GM18520 (cell line): Measurements from ENCODE around the gene RTL1.

ENCODE experiments used
- ATAC-seq: cut with Tn5 transposase; IDR thresholded peaks from one replicate; pipeline ENCODE4 v1.9.1; 2021; ENCODE audit not compliant: unreplicated experiment

Gene RTL1

DNA sequence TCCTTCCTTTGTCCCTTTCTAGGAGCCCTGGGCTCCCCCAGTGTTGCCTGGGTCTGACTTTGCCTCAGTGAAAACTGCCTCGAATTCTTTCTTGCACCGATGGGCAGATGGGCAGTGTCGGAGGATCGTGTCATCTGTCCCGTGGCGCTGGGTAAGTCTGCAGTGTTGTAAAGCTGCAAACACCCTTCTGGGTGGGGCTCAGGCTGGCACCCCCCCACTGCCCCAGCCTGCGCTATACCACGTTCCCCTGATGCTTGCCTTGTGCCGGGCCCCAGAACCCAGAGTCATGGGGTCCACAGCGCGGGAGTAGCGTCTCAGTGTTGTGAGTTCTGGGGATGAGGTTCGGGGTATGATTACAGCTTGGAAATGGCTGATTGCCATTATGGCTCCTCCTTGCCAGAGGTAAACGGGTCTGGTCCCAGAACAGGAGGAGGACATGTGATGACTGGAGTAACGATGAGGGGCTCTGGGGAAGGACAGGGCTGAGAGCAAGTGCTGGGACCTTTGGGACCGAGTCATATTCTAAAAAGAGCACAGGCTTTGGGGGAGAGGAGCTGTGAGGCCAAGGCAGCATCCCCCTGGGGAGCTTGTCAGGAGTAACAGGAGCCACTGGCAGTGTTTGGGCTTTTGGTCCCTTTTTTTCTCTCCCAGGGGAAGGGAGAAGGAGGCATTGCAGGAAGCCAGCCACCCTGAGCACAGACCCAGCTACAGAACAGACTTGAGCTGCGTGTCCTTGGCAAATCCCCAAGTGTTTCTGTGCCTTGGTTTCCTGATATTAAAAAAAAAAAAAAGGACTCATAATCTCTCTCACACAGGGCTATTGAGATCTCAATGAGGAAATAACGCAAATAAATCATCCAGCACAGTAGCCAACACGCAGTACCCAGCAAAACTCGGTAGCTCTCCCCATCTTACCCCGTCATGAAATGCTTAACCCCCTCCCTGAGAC lies 4.3 kb downstream of the RTL1 start:
- no peak for ATAC-seq

DNA sequence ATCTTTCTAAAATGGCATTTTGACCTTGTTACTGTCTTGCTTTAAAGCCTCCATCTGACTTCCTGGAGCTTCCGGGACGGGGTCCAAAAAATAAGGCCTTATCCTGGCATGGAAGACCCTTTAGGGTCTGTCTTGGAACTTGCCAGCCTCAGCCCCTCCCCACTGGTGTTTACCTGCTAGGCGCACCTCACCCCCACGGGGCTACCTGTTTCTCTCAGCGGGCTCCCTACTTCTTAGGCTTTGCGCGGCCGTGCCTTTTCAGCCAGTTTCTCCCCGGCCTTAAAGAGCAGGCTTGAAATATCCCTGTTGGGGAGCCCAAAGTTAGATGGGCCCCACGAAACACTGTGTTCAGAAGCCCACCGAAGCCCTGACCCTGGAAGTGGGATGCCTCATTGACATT lies 5.1 kb downstream of the RTL1 start:
- ATAC-seq = no peak

DNA sequence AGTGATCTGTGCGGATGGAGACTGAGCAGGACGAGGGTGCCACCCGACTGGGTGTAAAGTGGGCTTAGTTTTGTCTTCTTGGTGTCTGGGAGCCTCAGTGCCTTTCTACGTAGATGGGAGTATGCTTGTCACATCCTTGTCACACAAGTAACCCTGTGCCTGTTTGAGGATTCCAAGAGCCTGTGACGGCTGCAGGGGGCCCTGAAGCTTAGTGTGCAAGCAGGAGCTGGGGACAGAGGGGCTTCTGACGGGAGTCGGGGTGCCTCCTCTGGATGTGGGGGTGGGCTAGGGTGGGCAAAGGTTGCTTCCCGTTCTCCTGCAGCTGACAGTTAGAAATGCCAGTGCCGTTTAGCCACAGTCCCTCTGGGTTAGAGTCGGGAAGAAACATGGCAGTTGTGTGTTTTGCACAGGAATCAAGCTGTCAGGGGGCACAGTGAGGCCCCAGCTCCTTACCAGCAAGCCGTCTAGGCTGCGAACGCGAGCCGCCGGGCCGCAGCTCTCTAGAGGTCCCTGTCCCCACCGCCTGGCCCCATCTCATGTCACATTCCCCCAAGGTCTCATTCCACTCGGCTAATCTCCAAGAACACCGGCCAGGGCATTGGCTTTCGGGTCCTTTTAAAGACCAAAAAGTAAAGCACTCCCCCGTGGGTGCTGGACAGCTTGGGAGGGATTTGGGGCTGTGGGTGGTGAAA lies 7.0 kb downstream of the RTL1 start:
- ATAC-seq = no peak

DNA sequence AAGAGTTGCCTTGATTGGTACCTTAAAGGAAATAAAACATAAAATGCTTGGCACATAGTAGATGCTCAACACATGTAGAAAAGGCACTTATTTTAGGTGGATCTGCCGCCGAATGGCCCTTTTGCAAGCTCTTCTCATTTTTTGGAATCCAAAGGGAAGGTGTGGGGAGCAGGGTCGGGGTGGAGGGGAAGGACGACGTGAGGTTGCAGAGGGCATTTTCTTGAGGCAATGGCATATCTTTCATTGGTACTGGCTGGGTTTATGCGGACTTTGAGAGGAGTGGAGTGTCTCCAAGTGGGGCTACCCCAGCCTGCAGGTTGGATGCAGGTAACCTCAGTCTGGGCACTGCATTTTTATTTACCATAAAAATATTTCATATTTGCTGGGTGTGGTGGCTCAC lies 8.1 kb downstream of the RTL1 start:
- ATAC-seq = no peak

DNA sequence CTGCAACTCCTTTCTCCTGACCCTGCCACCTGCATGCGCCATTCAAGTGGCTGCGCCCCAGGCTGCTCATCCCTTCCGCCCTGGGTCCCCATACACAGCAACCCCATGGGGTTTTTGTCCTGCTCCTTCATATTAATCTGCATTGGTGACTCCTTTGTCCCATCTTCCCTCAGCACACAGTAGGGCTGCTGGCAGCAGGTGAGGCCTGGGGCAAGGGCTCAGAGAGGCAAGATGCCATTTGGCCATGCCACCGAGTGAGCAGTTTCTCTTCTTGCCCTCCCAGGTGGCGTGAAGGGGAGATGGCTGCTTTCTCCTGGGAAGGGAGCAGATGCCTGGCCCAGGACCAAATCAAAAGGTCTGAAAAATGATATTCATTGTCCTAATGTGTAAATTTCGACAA lies 9.1 kb downstream of the RTL1 start:
- ATAC-seq = no peak

DNA sequence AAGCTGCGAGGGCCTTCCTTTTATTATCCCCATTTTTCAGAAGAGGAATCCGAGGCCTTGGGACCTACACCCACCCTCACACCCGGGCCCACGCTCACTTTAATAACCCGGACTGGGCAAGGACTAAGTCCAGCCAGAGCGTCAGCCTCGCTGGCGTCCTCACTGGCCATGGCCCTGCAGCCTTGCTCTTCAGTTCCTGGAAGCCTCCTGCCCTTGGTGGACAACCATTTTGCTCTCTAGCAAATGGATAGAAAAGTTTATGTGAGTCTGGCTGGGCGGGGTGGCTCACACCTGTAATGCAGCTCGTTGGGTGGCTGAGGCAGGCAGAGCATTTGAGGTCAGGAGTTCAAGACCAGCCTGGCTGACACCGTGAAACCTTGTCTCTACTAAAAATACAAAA lies 9.8 kb downstream of the RTL1 start:
- ATAC-seq = no peak

DNA sequence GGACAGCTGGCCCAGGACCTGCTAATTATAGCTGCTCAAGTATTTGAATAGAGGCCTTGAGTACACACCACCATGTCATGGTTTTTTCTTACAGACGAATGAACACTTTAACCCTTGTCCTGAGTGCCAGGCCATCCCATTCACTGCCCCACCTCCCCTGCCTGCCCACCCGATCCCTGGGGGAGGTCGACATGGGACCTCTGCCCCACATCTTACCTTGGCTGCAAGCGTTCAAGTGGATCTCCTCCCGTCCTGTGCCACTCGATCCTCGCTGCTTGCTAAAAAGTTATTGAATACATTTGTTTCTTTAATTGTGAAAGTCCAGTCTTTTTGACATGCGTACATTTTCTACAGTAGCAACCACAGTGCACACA lies 10.3 kb downstream of the RTL1 start:
- no peak for ATAC-seq

DNA sequence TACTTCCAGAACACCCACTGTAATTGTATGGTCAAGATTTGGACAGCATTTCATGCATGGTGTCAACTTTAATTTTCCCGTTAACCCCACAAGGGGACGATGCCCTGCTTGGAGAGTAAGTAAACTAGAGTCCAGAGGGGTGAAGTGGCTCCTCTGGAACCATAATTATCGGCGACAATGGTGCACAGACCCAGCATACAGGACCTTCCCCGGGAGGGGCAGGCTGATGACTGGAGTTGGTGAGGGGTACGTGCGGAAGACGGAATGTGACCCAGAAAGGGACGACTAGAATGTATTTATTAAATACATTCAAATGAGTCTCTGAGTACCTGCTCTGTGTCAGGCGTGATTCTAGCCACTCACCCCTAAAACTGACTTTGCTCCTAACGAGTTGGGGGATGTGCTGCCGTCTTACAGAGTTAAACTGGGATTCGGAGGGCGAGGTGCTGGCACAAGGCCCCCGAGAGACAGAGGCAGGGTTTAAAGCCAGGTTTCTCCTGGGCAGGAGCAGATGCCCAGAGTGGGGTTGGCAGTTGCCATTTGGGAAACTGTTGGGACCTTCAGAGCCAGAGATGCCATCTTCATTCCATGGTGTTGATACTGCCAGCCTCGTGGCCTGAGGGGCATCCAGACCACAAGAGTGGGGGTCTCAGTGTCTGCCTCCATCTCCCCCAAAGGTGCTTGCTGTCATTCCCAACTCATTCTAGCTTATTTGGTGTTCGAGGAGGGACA lies 10.9 kb downstream of the RTL1 start:
- ATAC-seq = no peak

DNA sequence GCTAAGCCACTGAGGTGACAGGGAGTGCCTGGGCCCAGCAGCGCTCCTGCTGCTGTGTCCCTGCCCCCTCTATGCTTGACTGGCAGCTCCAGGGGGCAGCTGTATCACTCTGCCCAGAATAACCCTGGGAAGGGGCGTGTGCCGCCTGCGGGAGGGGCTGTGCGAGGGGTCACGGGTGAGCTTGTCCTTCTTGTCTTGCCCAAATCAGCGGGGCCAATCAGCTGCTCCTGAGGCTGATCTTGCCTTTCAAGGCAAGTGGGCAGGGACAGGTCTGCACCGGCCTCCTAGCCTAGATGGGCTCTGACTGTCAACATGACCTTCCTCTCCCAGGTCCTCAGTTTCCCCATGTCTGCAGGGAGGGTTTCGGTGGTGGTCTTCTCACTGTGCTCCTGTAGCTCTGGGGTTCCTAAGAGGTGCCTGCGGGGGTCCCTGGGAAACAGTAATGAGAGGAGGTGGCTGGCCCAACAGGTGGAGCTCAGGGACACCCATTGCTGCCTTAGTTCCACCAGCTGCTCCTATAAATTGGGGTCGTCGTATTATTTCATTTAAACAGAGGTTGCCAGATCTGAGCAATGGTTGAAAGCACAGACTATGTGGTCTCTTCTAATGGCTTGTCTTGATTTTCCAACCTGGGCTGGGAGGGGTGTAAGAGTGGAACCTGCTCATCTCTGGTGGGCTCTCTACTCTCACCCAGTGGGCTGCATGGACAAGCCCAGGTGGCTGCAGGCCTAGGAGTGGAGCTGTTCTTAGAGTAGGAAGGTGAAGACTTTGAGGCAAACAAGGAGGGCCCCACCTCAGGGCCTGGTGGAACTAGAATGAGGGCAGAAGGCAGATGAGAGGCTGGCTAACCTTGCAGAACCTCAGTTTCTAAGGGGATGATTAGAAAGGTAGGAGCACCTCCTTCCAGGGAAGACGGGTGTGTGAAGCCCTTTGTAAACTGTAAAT lies 11.7 kb downstream of the RTL1 start:
- no peak for ATAC-seq

DNA sequence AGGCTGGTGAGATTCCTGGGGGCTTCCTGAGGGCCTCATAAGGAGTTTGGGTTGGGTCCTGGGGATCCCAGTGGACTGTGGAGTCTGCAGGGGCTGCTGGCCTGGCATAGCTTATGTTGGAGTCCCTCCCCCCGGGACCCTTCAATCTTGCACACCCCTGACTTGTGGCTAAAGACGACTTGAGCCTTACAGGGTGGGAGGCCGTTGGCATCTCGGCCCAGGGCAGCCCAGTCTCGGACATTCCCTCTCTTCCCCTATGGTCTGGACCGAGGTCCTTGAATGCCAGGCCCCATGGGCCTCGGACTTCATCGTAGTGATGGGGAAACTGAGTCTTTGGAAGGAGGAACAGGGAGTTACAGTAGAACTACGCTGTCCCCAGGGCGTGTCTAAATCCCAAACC lies 12.5 kb downstream of the RTL1 start:
- no peak for ATAC-seq

DNA sequence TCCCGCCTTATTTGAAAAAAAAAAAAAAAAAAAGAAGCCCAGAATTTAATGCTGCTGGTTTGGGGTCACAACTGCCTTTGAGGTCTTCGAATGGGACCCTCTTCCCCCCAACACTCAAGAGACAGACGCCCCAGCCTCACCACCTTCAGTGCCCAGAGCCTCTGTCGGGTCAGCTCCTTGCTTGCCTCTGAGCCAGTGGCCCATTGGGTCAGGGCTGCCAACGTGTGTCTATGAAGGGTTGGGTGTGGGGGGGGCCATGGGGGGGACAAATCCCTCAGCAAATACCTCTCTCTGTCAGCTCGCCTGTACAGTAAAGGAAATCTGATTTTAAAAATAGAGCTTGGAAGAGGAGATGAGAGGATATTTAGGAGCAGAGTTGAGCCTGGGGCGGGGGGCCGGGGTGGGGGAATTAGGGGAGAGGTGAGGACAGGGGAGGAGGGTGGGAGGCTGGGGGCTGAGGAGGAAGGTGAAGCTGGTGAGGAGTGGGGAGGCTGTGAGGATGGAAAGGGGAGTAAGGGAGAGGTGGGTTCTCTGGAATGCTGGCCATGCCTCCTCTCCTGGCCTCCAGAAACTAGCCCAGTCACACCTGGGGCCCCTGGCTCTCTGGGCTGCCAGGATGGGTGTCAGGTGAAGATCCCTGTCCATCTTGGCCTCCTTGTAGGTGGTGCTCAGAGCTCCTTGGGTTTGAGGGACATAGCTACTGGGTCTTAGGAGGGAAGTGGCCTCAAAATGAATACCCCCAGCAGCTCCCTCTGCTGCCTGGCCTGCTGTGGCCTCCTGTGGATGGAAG lies 13.3 kb downstream of the RTL1 start:
- ATAC-seq = no peak

DNA sequence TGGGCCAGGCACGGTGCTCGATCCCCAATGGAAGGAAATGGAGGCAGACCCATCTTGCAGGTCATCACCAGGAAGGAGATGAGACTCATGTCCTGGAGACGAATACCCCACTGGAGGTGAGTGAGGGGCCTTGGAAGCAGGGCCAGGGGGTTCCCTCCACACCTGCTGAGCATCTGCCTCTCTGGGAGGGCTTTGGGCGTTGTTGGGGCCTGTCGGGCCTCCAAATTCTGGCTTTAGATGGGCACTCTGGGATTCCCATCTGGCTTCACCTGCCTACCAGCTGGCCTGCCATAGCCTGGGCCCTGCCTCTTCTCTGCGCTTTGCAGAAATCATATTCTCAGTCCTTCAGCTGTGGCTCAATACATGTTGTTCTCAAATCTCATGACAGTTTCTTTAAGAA lies 13.9 kb downstream of the RTL1 start:
- no peak for ATAC-seq

DNA sequence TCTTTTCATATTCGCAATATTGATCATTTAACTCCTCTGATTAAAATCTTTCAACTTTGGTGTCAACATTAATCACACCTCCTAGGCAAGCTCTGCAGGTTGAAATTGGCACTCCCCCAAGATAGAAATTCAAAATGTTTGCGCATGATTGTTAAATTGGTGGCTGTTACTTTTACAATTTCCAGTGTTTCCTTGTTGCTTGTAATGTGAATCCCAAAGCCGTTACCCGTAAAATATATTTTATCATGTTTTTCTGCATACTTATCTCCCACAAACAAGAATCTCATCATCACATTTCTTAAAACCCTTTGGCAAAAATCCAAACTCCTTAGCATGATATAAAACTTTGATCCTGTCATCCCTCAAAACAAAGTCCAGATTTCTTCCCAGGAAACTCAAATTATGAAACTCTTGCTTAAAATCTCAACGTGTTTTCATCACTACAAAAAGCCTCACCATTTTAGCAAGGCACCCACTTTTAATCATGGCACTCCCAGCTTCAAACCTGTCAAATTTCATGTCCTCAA lies 14.7 kb downstream of the RTL1 start:
- no peak for ATAC-seq

DNA sequence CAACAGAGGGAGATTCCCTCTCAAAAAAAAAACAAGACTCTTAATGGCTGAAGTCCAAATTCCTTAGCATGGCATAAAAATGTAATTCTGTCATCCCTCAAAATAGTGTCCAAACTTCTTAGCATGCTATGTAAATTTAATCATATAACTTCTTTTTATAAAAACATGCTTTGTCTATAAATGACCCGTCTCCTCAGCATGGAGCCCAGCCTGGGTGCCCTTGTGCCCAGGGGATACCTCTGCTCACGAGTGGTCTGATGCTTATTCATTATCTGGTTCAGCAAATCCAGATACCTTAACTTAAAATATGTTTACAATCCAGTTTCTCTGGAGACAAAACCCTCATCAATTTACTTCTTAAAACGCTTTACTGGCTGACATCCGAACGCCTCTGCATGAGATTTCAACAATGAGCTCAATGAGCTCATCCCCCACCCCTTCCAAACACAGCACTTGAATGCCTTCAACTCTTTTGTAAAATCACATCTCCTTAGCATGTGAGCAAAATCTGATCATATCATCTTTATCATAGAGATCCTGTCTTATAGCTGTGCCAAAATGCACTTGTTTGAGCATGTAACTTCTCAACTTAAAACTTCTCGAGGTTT lies 15.7 kb downstream of the RTL1 start:
- no peak for ATAC-seq

DNA sequence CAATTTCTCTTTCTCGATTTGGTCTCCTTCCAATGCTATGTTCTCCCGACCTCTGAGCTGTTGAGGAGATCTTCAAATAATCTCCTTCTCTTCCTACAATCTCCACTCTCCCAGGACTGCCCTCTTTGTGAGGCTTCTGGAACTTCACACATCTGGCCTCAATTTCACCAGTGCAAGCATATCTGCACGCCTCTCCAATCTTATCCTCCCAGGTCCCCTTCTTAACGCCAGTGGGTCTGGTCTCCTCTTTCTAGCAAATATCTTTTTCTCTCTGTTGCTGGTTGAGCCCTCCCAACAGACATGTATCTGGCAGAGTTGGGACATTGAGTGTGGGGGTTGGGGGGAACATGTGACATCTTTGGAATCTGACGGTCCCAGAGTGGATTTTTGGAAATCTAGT lies 17.9 kb downstream of the RTL1 start:
- ATAC-seq = no peak

DNA sequence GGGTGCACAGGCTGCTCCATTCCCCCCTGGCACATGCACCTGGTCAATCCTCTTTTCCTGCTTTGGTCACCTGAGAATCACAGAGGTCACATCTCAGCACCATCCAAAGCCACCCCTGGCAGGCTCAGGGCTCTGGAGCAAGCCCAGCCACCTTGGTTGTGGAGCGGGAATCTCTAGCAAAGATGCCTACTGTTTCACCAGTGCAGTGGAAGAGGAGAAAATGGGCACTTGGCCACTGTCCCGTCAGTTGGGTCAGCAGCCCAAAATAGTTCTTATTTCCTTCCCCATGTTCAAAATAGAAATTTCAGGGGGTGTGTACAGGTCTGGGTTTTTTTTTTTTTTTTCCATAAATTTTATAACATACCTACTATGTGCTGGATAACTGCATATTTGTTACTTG lies 18.3 kb downstream of the RTL1 start:
- no peak for ATAC-seq

DNA sequence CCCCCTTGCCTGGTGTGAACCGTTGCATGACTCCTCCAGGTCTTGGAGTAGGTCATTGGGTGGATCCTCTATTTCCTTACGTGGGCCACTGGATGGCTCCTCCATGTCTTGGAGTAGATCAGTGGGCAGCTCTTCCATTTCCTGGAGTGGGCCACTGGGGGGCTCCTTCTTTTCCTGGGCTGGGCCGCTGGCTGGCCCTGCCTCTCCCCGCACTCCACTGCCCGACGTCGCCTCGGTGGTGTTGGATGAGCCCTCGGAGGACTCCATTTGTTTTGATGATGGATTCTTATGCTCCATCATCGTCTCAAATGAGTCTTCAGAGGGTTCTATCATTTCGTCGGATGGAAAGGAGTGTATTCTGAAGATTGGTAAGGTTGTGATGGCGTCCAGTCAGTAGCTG lies 19.1 kb downstream of the RTL1 start:
- ATAC-seq = no peak

DNA sequence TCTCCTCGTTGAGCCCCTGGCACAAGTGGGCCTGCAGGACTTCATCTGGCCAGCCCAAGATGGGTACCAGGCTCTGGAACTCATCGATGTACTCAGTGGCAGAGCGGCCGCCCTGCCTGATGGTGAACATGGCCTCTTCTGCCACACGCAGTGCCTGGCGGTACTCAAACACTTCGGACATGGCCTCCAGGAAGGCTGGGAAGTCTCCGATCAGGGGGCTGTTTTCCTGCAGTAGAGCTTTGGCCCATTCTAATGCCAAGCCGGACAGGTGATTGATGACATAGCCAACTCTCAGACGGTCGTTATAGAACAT lies 19.8 kb downstream of the RTL1 start:
- no peak for ATAC-seq

DNA sequence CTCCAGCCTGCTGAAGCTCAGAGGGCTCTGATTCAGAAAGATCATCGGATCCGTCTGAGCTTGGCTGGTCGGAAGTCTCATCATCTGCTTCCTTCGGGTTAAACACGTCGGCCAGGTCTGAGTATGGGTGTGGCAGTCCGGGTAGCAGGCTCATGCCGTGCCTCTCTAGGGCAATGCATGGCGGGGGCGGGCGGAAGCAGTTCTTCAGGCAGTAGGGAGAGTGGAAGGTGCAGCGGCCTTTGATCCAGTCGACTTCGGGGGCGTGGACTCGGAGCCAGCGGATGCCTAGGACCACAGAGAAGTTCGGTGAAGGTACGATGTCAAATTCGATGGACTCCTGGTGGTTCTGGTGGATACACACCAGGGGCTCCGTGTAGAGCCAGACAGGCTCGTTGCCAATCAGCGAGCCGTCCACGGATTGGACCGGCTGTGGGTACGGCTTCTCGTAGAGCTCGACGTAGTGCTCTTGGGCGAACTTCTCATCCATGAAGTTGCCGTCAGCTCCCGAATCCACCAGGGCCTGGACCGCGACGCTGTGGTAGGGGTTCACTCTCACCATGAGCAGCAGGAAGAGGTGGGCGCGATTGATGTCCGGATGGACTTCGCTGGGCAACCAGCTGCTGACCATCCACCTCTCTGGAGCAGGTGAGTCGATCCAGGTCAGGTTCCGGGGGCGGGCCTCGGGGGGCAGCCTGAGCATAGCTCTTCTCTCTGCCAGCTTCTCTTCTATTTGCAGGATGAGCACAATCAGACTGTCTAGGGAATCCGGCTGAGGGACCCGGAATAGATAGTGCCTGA lies 20.3 kb downstream of the RTL1 start:
- no peak for ATAC-seq
